Retinal pigment epithelial cell (primary cell): ENCODE data around the gene FUBP1.
"Not testable (repeated sequence)": the region's sequence is repeated elsewhere in the genome, so short reads cannot be mapped to it uniquely, and the experiment has no call there.

Experiments used
- DNase-seq: peaks from one replicate; pipeline ENCODE4 v3.0.0-alpha.2; 2010; ENCODE audit warnings: low read depth
- H3K4me3 ChIP-seq: 2 replicates; pipeline ENCODE4 v1.5.1; 2011; ENCODE audit warnings: mild to moderate bottlenecking, low read length, control low read depth, moderate library complexity
- TF ChIP-seq, protein P1 (sequence below): conservative IDR thresholded peaks from 2 replicates; pipeline ENCODE4 v1.5.1; 2011; ENCODE audit warnings: low read depth, low read length, control low read depth, inconsistent platforms

Gene FUBP1

DNA sequence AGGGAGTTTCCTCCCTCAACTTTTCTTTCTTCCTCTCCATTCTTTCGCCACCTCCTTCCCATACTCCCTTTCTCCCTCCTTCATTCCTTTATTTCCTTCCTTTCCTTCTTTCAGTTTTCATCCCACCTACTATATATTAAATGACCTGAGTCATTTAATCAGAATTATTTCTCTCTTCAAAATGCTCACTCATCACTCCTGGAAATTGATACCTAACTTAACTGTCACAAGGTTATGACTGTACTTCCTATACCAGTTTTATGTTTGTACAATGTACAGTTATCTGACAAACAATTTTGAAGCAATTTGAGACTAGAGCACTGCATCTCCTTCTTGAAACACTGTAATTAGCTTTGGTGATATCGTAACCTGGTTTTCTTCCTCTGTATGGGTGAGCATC is 49.1 kb downstream of the FUBP1 start:
- no peak overlapping the region for H3K4me3 ChIP-seq
- no peak for DNase-seq
- TF ChIP-seq, protein P1, sequence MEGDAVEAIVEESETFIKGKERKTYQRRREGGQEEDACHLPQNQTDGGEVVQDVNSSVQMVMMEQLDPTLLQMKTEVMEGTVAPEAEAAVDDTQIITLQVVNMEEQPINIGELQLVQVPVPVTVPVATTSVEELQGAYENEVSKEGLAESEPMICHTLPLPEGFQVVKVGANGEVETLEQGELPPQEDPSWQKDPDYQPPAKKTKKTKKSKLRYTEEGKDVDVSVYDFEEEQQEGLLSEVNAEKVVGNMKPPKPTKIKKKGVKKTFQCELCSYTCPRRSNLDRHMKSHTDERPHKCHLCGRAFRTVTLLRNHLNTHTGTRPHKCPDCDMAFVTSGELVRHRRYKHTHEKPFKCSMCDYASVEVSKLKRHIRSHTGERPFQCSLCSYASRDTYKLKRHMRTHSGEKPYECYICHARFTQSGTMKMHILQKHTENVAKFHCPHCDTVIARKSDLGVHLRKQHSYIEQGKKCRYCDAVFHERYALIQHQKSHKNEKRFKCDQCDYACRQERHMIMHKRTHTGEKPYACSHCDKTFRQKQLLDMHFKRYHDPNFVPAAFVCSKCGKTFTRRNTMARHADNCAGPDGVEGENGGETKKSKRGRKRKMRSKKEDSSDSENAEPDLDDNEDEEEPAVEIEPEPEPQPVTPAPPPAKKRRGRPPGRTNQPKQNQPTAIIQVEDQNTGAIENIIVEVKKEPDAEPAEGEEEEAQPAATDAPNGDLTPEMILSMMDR, result no peak

DNA sequence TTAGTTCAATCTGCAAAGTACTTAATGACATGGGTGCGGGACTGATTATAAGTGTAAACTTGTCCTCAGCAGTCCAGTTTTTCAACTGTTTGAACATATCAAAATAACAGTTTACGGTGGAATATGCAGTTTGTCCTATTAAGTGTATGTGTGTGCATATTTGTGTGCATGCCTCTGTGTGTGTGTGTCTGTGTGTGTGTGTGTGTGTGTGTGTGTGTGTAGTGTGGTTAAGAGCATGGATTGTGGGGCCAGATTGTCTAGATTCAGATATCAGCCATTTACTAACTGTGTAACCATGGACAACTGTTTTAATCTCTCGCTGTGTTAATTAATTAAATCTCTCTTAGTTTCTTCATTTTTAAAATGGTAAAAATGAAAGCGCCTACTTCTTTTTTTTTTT is 51.5 kb downstream of the FUBP1 start:
- TF ChIP-seq, protein P1, result no peak
- DNase-seq, result no peak
- no peak overlapping the region for H3K4me3 ChIP-seq

DNA sequence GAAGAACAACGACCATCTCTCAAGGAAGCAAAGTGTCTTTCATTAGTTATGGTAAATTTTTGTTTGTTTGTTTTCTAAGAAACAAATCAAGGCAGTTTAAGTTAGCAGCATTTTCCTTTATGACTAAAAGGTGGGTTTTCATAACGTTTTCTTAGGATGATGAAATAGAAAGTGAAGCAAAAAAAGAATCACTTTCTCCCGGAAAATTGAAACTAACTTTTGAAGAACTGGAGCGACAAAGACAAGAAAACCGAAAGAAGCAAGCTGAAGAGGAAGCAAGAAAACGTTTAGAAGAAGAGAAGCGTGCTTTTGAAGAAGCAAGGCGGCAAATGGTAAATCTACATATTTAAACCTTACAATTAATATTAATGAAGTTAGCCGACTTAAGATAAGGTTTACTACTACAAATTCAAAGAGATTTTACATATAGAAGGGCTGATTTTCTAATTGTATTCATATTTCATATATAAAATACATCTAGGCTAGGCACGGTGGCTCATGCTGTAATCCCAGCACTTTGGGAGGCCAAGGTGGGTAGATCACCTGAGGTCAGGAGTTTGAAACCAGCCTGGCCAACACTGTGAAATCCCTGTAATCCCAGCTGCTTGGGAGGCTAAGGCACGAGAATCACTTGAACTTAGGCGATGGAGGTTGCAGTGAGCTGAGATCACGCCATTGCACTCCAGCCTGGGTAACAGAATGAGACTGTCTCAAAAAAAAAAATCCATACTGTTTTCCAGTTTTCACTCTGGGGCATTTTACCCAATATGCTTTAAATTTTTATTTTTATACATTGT is 52.1 kb downstream of the FUBP1 start:
- DNase-seq, result no peak
- no peak overlapping the region for H3K4me3 ChIP-seq
- TF ChIP-seq, protein P1, result no peak

DNA sequence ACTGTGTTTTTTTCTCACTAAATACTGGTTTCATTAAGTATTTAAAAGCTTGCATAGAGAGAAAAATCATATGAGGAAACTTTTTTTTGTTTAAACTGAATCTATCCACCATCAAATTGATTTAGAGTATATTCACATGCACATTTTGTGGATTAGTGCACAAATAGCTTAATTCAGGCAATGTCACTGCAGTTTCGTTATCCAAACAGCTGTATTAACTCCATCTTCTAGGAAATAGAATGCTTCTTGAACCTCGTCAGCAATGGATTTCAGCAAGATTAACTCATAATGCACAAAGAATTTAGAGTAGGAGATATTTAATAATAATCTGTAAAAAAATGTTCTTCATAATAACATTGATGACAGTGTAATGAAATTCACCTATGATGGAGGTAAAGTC is 52.9 kb downstream of the FUBP1 start:
- no peak for DNase-seq
- TF ChIP-seq, protein P1, result no peak
- no peak overlapping the region for H3K4me3 ChIP-seq

- TF ChIP-seq, protein P1, result no peak
- no peak for DNase-seq
- H3K4me3 ChIP-seq, result no peak overlapping the region
Observed at GRCh38 chr1:77925518-77925917, 53.4 kb downstream of the FUBP1 start.

DNA sequence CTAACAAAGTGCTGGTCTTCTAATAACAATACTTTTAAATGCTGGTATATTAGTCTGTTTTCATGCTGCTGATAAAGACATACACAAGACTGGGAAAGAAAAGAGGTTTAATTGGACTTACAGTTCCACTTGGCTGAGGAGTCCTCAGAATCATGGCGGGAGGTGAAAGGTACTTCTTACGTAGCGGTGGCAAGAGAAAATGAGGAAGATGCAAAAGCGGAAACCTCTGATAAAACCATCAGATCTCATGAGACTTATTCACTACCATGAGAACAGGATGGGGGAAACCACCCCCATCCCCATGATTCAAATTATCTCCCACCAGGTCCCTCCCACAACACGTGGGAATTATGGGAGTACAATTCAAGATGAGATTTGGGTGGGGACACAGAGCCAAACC is 60.0 kb downstream of the FUBP1 start:
- not testable (repeated sequence) for DNase-seq, H3K4me3 ChIP-seq

- H3K4me3 ChIP-seq, result no peak overlapping the region
- DNase-seq, result no peak
- TF ChIP-seq, protein P1, result no peak
Observed at GRCh38 chr1:77910116-77910515, 68.8 kb downstream of the FUBP1 start.
